Testis (tissue), 2 donors: ENCODE data around the gene ELMOD1.

ENCODE experiments used
- CTCF ChIP-seq, 3 experiments: fragments of 450-650 bp in 2 of 3; fragments of 200-600 bp in 1 of 3; sonication (generic) in 1 of 3; IDR thresholded peaks; one replicate each; pipeline ENCODE4 v1.5.1; 2016 to 2019; ENCODE audit warnings: antibody characterized with exemption in 3 of 3, mild to moderate bottlenecking in 2 of 3, moderate library complexity in 1 of 3
- POLR2A ChIP-seq: fragments of 450-650 bp; IDR thresholded peaks from one replicate; pipeline ENCODE4 v1.6.1; 2017; ENCODE audit warnings: antibody characterized with exemption, mild to moderate bottlenecking, moderate library complexity

GRCh38 chr11:107682572-107682971 lies 91.6 kb downstream of the ELMOD1 start:
- TF ChIP-seq CTCF (IDR thresholded peaks at IDR 0.05) = no peak
- TF ChIP-seq POLR2A = no peak
